Fibroblast of lung (primary cell): Measurements from ENCODE around the gene ELL. TPM values are rescaled to one million over a fixed set of nuclear protein-coding genes. Genes with fewer than 3 reads are reported as not detected.
A peak's percentile ranks its signal among the peaks of the same experiment; 100 is the strongest.

Experiments used
- DNase-seq, 2 donors: peaks; one replicate each; pipeline versions ENCODE4 v3.0.0 to v3.0.0-alpha.2; 2010; ENCODE audit warnings: low read depth in 2 of 2
- H2AFZ ChIP-seq: 2 replicates; pipeline ENCODE4 v1.5.1; 2012; ENCODE audit warnings: low read length, control low read depth, inconsistent platforms
- H3K27ac ChIP-seq: 2 replicates; pipeline ENCODE4 v1.5.1; 2011; ENCODE audit warnings: low read length, control low read depth; ENCODE audit not compliant: insufficient read depth
- H3K27me3 ChIP-seq: 2 replicates; pipeline ENCODE4 v1.5.1; 2011; ENCODE audit warnings: mild to moderate bottlenecking, low read length; ENCODE audit not compliant: control insufficient read depth, insufficient read depth
- H3K36me3 ChIP-seq: 2 replicates; pipeline ENCODE4 v1.5.1; 2011; ENCODE audit warnings: low read length; ENCODE audit not compliant: control insufficient read depth, insufficient read depth
- H3K4me1 ChIP-seq: 2 replicates; pipeline ENCODE4 v1.5.1; 2011; ENCODE audit warnings: low read length; ENCODE audit not compliant: control insufficient read depth, insufficient read depth; ENCODE audit errors: extremely low read depth
- H3K4me2 ChIP-seq: 2 replicates; pipeline ENCODE4 v1.5.1; 2011; ENCODE audit warnings: low read length, control low read depth; ENCODE audit not compliant: insufficient read depth; ENCODE audit errors: extremely low read depth
- H3K4me3 ChIP-seq, 4 experiments: fragments of 200-600 bp in 1 of 4; sonication (generic) in 1 of 4; replicated peaks in 1 of 4; 2 replicates each; pipeline ENCODE4 v1.5.1; 2011 to 2016; ENCODE audit warnings: low read length in 4 of 4, low read depth in 3 of 4, mild to moderate bottlenecking in 3 of 4, control low read depth in 2 of 4, inconsistent platforms in 1 of 4, mixed read lengths in 1 of 4; ENCODE audit not compliant: insufficient read depth in 1 of 4; ENCODE audit errors: control extremely low read depth in 1 of 4
- H3K79me2 ChIP-seq: 2 replicates; pipeline ENCODE4 v1.5.1; 2012; ENCODE audit warnings: mild to moderate bottlenecking, low read length, inconsistent platforms; ENCODE audit not compliant: control insufficient read depth, insufficient read depth
- H3K9ac ChIP-seq: 2 replicates; pipeline ENCODE4 v1.5.1; 2011; ENCODE audit warnings: mild to moderate bottlenecking, low read length, control low read depth; ENCODE audit not compliant: insufficient read depth
- H3K9me3 ChIP-seq: 2 replicates; pipeline ENCODE4 v1.5.1; 2012; ENCODE audit warnings: low read depth, low read length; ENCODE audit not compliant: control insufficient read depth, insufficient read depth
- H4K20me1 ChIP-seq: 2 replicates; pipeline ENCODE4 v1.5.1; 2011; ENCODE audit warnings: low read length; ENCODE audit not compliant: control insufficient read depth, insufficient read depth; ENCODE audit errors: extremely low read depth
- EZH2 ChIP-seq: IDR thresholded peaks from 2 replicates; pipeline ENCODE4 v1.5.1; 2012; ENCODE audit warnings: low read length, control low read depth, mild to moderate bottlenecking; ENCODE audit errors: missing control alignments
- polyA plus RNA-seq, 2 donors: library from polyadenylated mRNA; depleted of rRNA in 1 of 2; stranded (reverse) in 1 of 2; unstranded in 1 of 2; fragments of >200 nt; gene quantifications; 2 replicates each; pipeline ENCODE4 v1.2.1, GENCODE V29; 2011 to 2012; ENCODE audit warnings: missing spikeins in 1 of 2
- total RNA-seq: library from RNA; depleted of rRNA; stranded (reverse); fragments of >200 nt; gene quantifications from 2 replicates; pipeline ENCODE4 v1.2.1, GENCODE V29; 2014
- TF ChIP-seq, protein P1 (sequence below), 2 donors: IDR thresholded peaks in 1 of 2; conservative IDR thresholded peaks in 1 of 2; 1 replicate in 1 of 2; 2 replicates in 1 of 2; pipeline ENCODE4 v1.5.1; 2011 to 2012; ENCODE audit warnings: low read length in 2 of 2, control low read depth in 1 of 2, inconsistent platforms in 1 of 2, low read depth in 1 of 2, mild to moderate bottlenecking in 1 of 2

ELL gene
- total and polyA plus RNA-seq, 2 donors (not counting 1 experiment from before 2014, with no cell fraction given): 4.4 to 18.7 TPM

DNA sequence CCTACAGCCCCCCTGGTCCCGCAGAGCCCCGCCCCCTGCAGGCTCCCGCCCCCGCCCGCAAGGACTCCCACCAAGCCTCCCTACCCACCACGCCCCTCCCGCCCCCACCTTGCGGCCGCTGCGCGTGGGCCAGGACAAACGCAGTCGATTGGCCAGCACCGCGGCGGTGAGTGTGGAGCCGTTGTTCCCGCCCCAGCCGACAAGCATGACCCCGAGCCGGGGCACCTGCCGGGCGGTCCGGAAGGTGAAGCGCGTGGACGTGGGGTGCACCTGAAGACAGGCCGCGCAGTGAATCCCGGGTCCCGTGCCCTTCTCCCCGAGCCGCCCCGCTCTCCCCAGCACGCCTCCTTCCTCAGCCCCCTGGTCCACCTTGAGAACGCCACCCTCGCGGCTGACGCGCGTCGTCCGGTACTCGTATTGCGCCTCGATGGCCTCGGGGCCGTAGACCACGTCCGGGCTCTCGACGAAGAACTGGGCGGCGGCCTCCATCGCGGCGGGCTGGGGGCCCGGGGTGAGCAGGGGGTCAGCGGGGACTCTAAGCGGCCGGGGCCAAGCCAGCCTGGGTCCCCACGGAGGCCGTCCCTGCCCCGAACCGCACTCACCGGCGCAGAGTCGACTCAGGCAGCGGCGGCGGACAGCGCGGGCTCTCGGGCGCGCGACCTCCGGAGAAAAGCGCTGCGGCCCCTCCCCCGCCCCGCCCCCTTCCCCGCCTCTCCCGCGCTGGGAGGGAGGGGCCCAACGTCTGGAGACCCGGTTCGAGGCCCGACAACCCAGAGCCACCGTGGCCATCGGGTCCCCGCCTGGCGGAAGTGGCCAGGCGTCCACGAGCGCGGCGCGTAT is 84.2 kb downstream of the ELL start, which contains the start of gene ISYNA1:
Gene ISYNA1, minus strand, starts transcription at position 643 of the 840 bp plus-strand sequence. Its CDS starts 154 bp downstream, at position 489.
- DNase-seq: peak in 1 of 2 donors; percentile 58
- Histone ChIP-seq H3K4me3 (peak within 1 kb of the TSS; percentile 28 to 61 (median 41)), H3K9ac (peak within 1 kb of the TSS; percentile 8), H3K4me2 (peak within 1 kb of the TSS; percentile 74), H3K79me2 (no peaks in the 10 kb centered on the region), H3K9me3 (no peaks in the 10 kb centered on the region), H4K20me1 (no peaks in the 10 kb centered on the region), H3K36me3 (peaks cover 13% of the 10 kb centered on the region), H3K4me1 (peaks cover 10% of the 10 kb centered on the region), H2AFZ (no peak within 1 kb of the TSS), H3K27ac (no peak within 1 kb of the TSS), H3K27me3 (no peaks in the 10 kb centered on the region)
- TF ChIP-seq EZH2: no peak
- TF ChIP-seq, protein P1, sequence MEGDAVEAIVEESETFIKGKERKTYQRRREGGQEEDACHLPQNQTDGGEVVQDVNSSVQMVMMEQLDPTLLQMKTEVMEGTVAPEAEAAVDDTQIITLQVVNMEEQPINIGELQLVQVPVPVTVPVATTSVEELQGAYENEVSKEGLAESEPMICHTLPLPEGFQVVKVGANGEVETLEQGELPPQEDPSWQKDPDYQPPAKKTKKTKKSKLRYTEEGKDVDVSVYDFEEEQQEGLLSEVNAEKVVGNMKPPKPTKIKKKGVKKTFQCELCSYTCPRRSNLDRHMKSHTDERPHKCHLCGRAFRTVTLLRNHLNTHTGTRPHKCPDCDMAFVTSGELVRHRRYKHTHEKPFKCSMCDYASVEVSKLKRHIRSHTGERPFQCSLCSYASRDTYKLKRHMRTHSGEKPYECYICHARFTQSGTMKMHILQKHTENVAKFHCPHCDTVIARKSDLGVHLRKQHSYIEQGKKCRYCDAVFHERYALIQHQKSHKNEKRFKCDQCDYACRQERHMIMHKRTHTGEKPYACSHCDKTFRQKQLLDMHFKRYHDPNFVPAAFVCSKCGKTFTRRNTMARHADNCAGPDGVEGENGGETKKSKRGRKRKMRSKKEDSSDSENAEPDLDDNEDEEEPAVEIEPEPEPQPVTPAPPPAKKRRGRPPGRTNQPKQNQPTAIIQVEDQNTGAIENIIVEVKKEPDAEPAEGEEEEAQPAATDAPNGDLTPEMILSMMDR (conservative IDR thresholded peaks at IDR 0.05 in 1 of 2, IDR thresholded peaks at IDR 0.05 in 1 of 2; ENCODE audit: low read depth in 1 of 2, low read length in 2 of 2): no peak

GRCh38 chr19:18436671-18437490 is 85.0 kb downstream of the ELL start:
- Histone ChIP-seq H4K20me1 (no peaks in the 10 kb centered on the region), H3K4me1 (peaks cover 12% of the 10 kb centered on the region), H3K4me2 (peak overlapping the region; percentile 51), H3K36me3 (peaks cover 14% of the 10 kb centered on the region), H3K9me3 (no peaks in the 10 kb centered on the region), H2AFZ (no peak overlapping the region), H3K9ac (no peak overlapping the region), H3K27ac (no peak overlapping the region), H3K27me3 (no peaks in the 10 kb centered on the region), H3K79me2 (no peaks in the 10 kb centered on the region), H3K4me3 (peak overlapping the region in 2 of 4 experiments; percentile 29 to 43)
- TF ChIP-seq EZH2: no peak
- TF ChIP-seq, protein P1 (conservative IDR thresholded peaks at IDR 0.05 in 1 of 2, IDR thresholded peaks at IDR 0.05 in 1 of 2; ENCODE audit: low read depth in 1 of 2, low read length in 2 of 2): peak in 1 of 2 donors; percentile 9
- DNase-seq: peak; percentile 81 to 84
